ENCODE data around the gene CNTNAP1. TPM values are rescaled to one million over a fixed set of nuclear protein-coding genes. Genes with fewer than 3 reads are reported as not detected.

CNTNAP1 gene
- total and polyA plus RNA-seq, 10 of the 15 experiments (the other 5 are each of a cell fraction or from before 2014, with no cell fraction given): 0.95 to 29.9 (median 10.4) TPM

DNA sequence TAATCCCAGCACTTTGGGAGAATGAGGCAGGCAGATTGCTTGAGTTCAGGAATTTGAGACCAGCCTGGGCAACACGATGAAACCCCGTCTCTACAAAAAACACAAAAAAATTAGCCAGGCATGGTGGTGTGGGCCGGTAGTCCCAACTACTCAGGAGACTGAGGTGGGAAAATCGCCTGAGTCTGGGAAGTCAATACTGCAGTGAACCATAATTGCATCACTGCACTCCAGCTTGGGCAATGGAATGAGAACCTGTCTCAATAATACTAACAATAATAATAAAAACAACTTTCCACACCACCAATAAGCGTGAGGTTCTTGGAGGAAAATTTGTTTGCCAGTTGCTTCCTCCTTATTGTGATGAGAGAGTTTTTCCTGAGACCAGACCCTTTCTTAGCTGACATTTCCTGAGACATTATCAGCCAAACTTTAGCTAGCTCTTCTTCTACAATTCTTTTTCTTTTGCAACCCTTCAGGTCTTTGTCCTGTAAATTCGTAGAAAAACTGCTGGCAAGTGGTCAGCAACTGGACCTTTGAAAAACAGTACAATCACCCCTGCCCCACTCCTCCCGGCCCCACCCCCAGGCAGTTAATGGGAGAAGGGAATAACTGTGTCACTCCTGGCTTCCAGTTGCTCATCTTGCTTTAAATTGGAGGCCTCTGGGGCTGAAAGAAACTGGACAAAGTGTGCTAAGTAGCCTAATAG lies 66.0 kb downstream of the CNTNAP1 start (continued):
- no peak for TF ChIP-seq SRF (IDR thresholded peaks at IDR 0.05; ENCODE audit: low read depth in 2 of 2, low read length in 2 of 2)
- TF ChIP-seq ESRRA (IDR thresholded peaks at IDR 0.05; ENCODE audit: low read length): no peak
- TF ChIP-seq, protein P1, sequence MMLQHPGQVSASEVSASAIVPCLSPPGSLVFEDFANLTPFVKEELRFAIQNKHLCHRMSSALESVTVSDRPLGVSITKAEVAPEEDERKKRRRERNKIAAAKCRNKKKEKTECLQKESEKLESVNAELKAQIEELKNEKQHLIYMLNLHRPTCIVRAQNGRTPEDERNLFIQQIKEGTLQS (IDR thresholded peaks at IDR 0.05; ENCODE audit: borderline replicate concordance, extremely low read depth, low read depth, low read length): no peak
- no peak for TF ChIP-seq MYC (IDR thresholded peaks at IDR 0.05; ENCODE audit: insufficient read depth, insufficient read length, insufficient replicate concordance, low read length, severe bottlenecking)
- TF ChIP-seq MXI1 (IDR thresholded peaks at IDR 0.05; ENCODE audit: low read depth, low read length): no peak
- no peak for TF ChIP-seq KDM1A (IDR thresholded peaks at IDR 0.05; ENCODE audit: borderline replicate concordance)
- no peak for TF ChIP-seq CBX3 (IDR thresholded peaks at IDR 0.05; ENCODE audit: borderline replicate concordance, low read depth)
- TF ChIP-seq GABPA (IDR thresholded peaks at IDR 0.05; ENCODE audit: low read depth): no peak
- TF ChIP-seq, protein P2, sequence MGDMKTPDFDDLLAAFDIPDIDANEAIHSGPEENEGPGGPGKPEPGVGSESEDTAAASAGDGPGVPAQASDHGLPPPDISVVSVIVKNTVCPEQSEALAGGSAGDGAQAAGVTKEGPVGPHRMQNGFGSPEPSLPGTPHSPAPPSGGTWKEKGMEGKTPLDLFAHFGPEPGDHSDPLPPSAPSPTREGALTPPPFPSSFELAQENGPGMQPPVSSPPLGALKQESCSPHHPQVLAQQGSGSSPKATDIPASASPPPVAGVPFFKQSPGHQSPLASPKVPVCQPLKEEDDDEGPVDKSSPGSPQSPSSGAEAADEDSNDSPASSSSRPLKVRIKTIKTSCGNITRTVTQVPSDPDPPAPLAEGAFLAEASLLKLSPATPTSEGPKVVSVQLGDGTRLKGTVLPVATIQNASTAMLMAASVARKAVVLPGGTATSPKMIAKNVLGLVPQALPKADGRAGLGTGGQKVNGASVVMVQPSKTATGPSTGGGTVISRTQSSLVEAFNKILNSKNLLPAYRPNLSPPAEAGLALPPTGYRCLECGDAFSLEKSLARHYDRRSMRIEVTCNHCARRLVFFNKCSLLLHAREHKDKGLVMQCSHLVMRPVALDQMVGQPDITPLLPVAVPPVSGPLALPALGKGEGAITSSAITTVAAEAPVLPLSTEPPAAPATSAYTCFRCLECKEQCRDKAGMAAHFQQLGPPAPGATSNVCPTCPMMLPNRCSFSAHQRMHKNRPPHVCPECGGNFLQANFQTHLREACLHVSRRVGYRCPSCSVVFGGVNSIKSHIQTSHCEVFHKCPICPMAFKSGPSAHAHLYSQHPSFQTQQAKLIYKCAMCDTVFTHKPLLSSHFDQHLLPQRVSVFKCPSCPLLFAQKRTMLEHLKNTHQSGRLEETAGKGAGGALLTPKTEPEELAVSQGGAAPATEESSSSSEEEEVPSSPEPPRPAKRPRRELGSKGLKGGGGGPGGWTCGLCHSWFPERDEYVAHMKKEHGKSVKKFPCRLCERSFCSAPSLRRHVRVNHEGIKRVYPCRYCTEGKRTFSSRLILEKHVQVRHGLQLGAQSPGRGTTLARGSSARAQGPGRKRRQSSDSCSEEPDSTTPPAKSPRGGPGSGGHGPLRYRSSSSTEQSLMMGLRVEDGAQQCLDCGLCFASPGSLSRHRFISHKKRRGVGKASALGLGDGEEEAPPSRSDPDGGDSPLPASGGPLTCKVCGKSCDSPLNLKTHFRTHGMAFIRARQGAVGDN (IDR thresholded peaks at IDR 0.05): no peak
- TF ChIP-seq CREM (IDR thresholded peaks at IDR 0.05; ENCODE audit: low read depth): no peak

Measured in GM12878 (cell line).